ENCODE measurements around the gene JAZF1.

GRCh38 chr7:28114056-28114455 is 66.5 kb downstream of the JAZF1 start:
- TF ChIP-seq YY1 (IDR thresholded peaks at IDR 0.05; ENCODE audit: low read depth, low read length) (no peak), POLR2A (IDR thresholded peaks at IDR 0.05; ENCODE audit: control extremely low read depth in 1 of 2, low read depth in 2 of 2, low read length in 2 of 2) (no peak), GABPA (IDR thresholded peaks at IDR 0.05; ENCODE audit: borderline replicate concordance, insufficient read depth, low read length) (no peak)

Measured in H1 (cell line).